HEK293T (cell line): ENCODE data around the gene RETREG2.

Source experiments
- ARNT ChIP-seq: fragments of 450-650 bp; IDR thresholded peaks from 2 replicates; pipeline ENCODE4 v1.6.1; 2017; ENCODE audit warnings: mild to moderate bottlenecking
- ELF4 ChIP-seq: fragments of 450-650 bp; IDR thresholded peaks from 2 replicates; pipeline ENCODE4 v1.6.1; 2017; ENCODE audit warnings: antibody characterized with exemption
- FOXA1 ChIP-seq: fragments of 450-650 bp; IDR thresholded peaks from 2 replicates; pipeline ENCODE4 v1.6.1; 2016; ENCODE audit warnings: mild to moderate bottlenecking
- FOXK2 ChIP-seq: fragments of 450-650 bp; IDR thresholded peaks from 2 replicates; pipeline ENCODE4 v1.6.1; 2016; ENCODE audit warnings: mild to moderate bottlenecking
- FOXM1 ChIP-seq: fragments of 450-650 bp; IDR thresholded peaks from 2 replicates; pipeline ENCODE4 v1.6.1; 2017; ENCODE audit warnings: mild to moderate bottlenecking, borderline replicate concordance
- HDGF ChIP-seq: fragments of 450-650 bp; IDR thresholded peaks from 2 replicates; pipeline ENCODE4 v1.6.1; 2017; ENCODE audit warnings: antibody characterized with exemption, borderline replicate concordance
- SP1 ChIP-seq: fragments of 450-650 bp; IDR thresholded peaks from 2 replicates; pipeline ENCODE4 v1.6.1; 2017
- SUZ12 ChIP-seq: fragments of 450-650 bp; IDR thresholded peaks from 2 replicates; pipeline ENCODE4 v1.6.1; 2016; ENCODE audit warnings: mild to moderate bottlenecking
- ZNF384 ChIP-seq: fragments of 450-650 bp; IDR thresholded peaks from 2 replicates; pipeline ENCODE4 v1.6.1; 2016
- TF ChIP-seq, protein P1 (sequence below): fragments of 450-650 bp; IDR thresholded peaks from 2 replicates; pipeline ENCODE4 v1.6.1; 2016

- TF ChIP-seq ZNF384 (no peak), SUZ12 (no peak), SP1 (no peak), FOXK2 (no peak), FOXM1 (no peak), ARNT (no peak), FOXA1 (no peak), ELF4 (no peak), HDGF (no peak)
- TF ChIP-seq, protein P1, sequence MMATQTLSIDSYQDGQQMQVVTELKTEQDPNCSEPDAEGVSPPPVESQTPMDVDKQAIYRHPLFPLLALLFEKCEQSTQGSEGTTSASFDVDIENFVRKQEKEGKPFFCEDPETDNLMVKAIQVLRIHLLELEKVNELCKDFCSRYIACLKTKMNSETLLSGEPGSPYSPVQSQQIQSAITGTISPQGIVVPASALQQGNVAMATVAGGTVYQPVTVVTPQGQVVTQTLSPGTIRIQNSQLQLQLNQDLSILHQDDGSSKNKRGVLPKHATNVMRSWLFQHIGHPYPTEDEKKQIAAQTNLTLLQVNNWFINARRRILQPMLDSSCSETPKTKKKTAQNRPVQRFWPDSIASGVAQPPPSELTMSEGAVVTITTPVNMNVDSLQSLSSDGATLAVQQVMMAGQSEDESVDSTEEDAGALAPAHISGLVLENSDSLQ = no peak
Measured at GRCh38 chr2:219219784-219220532, 41.9 kb downstream of the RETREG2 start.
